Natural killer cell treated with Interleukin-12 subunit alpha and Interleukin-12 subunit beta and Interleukin-15 and Interleukin-18, amount 100 ng/mL, for 72 hours (primary cell): ENCODE results near the gene UNKL. TPM values are rescaled to one million over a fixed set of nuclear protein-coding genes. Genes with fewer than 3 reads are reported as not detected.
A peak's percentile ranks its signal among the peaks of the same experiment; 100 is the strongest.
"Not testable (repeated sequence)": the region's sequence is repeated elsewhere in the genome, so short reads cannot be mapped to it uniquely, and the experiment has no call there.

Experiments
- ATAC-seq, 2 donors: fragments of 150-1000 bp; cut with Tn5 transposase in 1 of 2; sonication (Bioruptor Pico), chemical (Tn5 transposase) in 1 of 2; 2 replicates each; pipeline ENCODE4 v1.10.0; 2021
- DNase-seq: peaks from one replicate; pipeline ENCODE4 v3.0.0; 2022; ENCODE audit warnings: low spot score
- H3K27ac Mint-ChIP-seq, 2 donors: 1 replicate in 1 of 2; 2 replicates in 1 of 2; pipeline ENCODE4 v1.8.0; 2022; ENCODE audit warnings: mixed read lengths in 2 of 2, mild to moderate bottlenecking in 1 of 2, moderate library complexity in 1 of 2
- H3K27me3 Mint-ChIP-seq, 2 donors: 1 replicate in 1 of 2; 2 replicates in 1 of 2; pipeline ENCODE4 v1.8.0; 2022; ENCODE audit warnings: mixed read lengths in 2 of 2
- H3K36me3 Mint-ChIP-seq: one replicate; pipeline ENCODE4 v1.8.0; 2022; ENCODE audit warnings: mixed read lengths
- H3K4me1 Mint-ChIP-seq, 2 donors: 1 replicate in 1 of 2; 2 replicates in 1 of 2; pipeline ENCODE4 v1.8.0; 2022; ENCODE audit warnings: low read depth in 2 of 2, mixed read lengths in 2 of 2, mild to moderate bottlenecking in 1 of 2
- H3K4me3 Mint-ChIP-seq: one replicate; pipeline ENCODE4 v1.8.0; 2022; ENCODE audit warnings: mixed read lengths
- H3K9me3 Mint-ChIP-seq: 2 replicates; pipeline ENCODE4 v1.8.0; 2022; ENCODE audit warnings: mixed read lengths
- total RNA-seq, 2 donors: library from RNA; stranded (reverse); gene quantifications; one replicate each; pipeline ENCODE4 v1.2.3, GENCODE V29; 2022

The UNKL gene
- total RNA-seq, 2 donors from 2014 or later, result 25.4 to 72.1 TPM

DNA sequence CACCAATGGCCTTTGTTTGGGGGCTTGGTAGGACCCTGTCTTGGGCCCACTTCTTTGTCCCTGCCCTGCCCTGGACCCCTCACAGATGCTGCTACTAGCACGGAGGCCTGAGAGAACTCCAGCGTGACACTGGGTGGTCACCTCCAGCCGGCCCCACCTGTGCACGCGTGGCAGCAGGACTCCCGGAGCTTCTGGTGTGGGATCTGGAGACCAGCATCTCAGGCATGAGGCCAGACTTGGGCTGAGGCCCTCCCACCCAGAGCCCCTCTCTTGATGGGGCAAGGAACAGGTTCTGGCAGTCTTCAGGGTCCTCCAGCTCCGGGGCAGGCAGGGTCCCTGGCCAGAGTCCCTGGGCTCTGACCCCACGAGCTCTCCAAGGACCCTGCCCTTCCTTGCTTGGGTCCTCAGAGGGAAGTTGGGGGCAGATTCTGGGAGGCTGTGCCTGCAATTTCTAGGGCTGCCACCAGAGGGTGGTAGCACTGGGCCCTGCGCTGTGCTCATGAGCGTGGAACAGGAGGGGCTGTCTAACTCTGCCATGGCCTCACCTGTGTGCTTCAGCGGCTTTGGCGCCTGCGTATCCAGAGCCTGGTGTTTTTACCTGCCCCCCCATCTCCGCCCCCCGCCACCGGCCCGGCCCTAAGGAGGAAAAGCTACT, 84.1 kb downstream of the UNKL start:
- H3K27ac Mint-ChIP-seq, result no peak overlapping the region
- H3K9me3 Mint-ChIP-seq, result no peaks in the 10 kb centered on the region
- H3K4me1 Mint-ChIP-seq, result peaks cover 0 to 12% of the 10 kb centered on the region in 2 donors
- no peak for ATAC-seq
- no peaks in the 10 kb centered on the region for H3K36me3 Mint-ChIP-seq
- DNase-seq, result no peak
- H3K27me3 Mint-ChIP-seq, result peaks cover 0 to 2% of the 10 kb centered on the region in 2 donors
- no peak overlapping the region for H3K4me3 Mint-ChIP-seq

DNA sequence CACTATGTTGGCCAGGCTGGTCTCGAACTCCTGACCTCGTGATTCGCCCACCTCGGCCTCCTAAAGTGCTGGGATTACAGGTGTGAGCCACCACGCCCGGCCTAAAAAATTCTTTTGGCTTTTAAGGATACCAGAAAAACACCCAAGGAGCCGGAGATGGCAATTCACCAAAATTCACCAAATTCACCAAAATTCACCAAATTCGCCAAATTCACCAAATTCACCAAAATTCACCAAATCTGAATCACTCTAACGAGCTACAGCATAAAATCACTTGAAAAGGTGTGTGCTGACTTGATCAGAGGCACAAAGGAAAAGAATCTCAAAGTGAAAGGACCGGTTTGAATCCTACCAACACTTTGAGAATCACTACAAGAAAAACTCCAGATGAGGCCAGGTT, 85.5 kb downstream of the UNKL start:
- H3K9me3 Mint-ChIP-seq, H3K27me3 Mint-ChIP-seq, H3K4me3 Mint-ChIP-seq, DNase-seq, H3K27ac Mint-ChIP-seq, H3K36me3 Mint-ChIP-seq, ATAC-seq: not testable (repeated sequence)
- peaks cover 0 to 12% of the 10 kb centered on the region in 2 donors for H3K4me1 Mint-ChIP-seq

DNA sequence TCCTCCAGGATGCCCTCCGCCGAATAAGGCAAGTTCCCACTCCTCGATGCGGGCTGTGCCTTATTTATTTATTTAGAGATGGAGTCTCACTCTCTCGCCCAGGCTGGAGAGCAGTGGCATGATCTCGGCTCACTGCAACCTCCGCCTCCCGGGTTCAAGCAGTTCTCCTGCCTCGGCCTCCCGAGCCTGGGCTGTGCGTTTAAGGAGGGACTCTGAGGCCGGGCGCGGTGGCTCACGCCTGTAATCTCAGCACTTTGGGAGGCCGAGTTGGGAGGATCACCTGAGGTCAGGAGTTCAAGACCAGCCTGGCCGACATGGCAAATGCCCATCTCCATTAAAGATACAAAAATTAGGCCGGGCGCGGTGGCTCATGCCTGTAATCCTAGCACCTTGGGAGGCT, 86.4 kb downstream of the UNKL start:
- H3K9me3 Mint-ChIP-seq, H3K27me3 Mint-ChIP-seq, DNase-seq, H3K27ac Mint-ChIP-seq, ATAC-seq, H3K4me3 Mint-ChIP-seq, H3K36me3 Mint-ChIP-seq: not testable (repeated sequence)
- peaks cover 0 to 12% of the 10 kb centered on the region in 2 donors for H3K4me1 Mint-ChIP-seq

DNA sequence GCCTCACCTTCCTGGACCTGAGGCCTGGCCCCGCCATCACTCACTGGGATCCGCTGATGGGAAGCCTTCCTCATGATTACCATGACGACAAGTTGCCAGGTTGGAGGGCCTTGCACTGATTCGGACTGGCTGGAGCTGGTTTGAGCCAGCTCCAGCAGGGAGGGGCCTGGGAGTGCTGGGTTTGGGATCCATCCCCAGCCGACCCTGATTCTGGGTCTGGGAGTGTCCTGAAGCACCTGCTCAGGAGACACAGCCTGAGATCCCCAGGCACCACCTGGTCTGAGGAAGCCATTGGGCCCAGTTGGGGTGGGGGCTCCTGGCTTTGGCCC, 86.9 kb downstream of the UNKL start:
- Mint-ChIP-seq H3K4me1 (peaks cover 0 to 10% of the 10 kb centered on the region in 2 donors), H3K4me3 (no peak overlapping the region), H3K36me3 (no peaks in the 10 kb centered on the region), H3K9me3 (no peaks in the 10 kb centered on the region), H3K27me3 (no peaks in the 10 kb centered on the region), H3K27ac (no peak overlapping the region)
- no peak for ATAC-seq
- DNase-seq, result no peak

DNA sequence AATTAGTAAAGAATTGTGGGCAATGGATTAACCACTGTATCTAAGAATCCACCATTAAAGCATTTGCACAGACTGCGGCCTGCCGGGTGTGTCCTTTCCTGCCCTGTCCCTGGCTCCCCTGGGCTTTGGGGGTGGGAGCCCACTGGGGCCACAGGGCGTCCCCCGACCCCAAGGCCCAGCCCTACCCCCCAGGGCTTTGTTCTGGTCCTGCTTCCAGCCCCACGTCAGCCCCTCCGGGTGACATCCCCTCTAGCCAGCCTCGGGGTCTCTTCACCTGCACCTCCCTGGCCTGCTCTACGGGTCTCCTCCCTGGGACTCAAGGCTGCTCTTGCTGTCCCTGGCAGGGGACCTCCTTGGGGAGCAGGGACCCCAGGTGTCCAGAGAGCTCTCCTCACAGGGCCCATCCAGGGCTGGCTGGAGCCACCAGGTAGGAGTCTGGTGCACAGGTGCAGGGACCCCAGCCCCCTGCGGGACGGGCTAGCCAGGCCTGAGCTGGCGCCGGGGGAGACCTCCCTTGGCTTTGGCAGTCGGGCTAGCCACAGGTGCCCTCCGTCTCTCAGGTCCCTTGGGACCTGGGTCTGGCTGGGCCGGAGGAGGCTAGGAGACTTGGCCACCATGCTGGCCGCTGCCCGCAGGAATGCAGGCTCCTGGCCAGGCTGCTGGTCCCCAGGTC, 87.4 kb downstream of the UNKL start:
- H3K4me3 Mint-ChIP-seq, result no peak overlapping the region
- DNase-seq (no peak), ATAC-seq (peak; percentile 2 to 7)
- H3K9me3 Mint-ChIP-seq, result no peaks in the 10 kb centered on the region
- H3K4me1 Mint-ChIP-seq, result peaks cover 0 to 6% of the 10 kb centered on the region in 2 donors
- H3K36me3 Mint-ChIP-seq, result no peaks in the 10 kb centered on the region
- no peaks in the 10 kb centered on the region for H3K27me3 Mint-ChIP-seq
- H3K27ac Mint-ChIP-seq, result no peak overlapping the region

DNA sequence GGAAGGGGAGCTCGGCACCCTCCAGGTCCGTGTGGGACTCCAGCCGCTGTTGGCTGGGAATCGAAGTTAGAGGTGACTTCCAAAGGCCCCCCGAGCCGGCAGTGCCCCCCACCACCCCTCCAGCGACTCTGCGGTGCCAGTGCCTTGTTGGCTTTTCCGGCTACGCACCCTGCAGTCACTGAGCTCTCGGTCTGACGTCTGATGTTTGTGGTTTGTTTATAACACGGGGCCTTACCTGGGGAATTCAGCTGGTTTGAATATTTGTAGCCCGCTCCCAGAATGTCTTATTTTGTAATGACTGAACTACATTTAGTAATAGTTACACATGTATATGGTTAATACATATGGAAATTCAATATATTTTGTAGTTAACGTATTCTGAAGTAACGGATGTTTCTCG, 88.1 kb downstream of the UNKL start:
- ATAC-seq, result no peak
- peaks cover 0 to 6% of the 10 kb centered on the region in 2 donors for H3K4me1 Mint-ChIP-seq

DNA sequence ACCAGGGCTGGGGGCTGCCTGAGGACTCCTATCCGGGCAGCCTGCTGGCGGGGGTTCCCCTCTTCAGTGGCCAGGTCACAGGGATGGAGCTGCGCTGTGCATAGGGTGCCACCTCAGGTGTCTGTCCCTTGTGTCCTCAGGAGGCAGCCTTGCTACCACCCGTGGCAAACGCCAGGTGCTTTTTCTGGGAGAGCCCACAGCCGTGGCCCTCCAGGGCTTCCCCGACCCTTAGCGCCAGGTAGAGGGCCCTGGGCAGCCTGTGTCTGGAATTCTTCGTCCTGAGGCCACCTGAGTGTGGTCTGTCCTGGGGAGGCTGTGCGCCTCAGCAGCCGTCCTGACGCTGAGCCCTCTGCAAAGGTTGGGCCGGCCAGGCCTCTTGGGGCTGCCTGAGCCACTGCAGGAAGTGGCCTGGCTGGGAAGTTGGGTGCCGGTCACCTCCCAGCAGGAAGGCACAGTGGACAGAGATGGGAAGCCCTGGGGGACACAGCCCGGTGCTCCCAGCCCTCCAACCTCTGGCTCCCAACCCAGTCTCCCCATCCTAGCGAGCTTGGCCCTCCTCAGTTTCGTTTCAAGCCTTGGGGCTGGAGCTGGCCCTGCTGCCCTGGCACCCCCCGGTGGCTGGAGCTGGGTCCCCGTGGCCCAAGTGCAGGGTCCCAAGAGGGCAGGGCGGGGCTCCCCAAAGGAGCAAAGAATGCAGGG, 88.7 kb downstream of the UNKL start:
- Mint-ChIP-seq H3K4me1 (peaks cover 0 to 3% of the 10 kb centered on the region in 2 donors), H3K36me3 (no peaks in the 10 kb centered on the region), H3K27ac (no peak overlapping the region), H3K9me3 (no peaks in the 10 kb centered on the region), H3K4me3 (no peak overlapping the region), H3K27me3 (no peaks in the 10 kb centered on the region)
- peak; percentile 40 to 42 for ATAC-seq
- DNase-seq, result no peak

More for the DNA sequence above, 88.1 kb downstream of the UNKL start:
- no peaks in the 10 kb centered on the region for H3K36me3 Mint-ChIP-seq
- H3K27me3 Mint-ChIP-seq, result no peaks in the 10 kb centered on the region
- H3K9me3 Mint-ChIP-seq, result no peaks in the 10 kb centered on the region
- no peak overlapping the region for H3K4me3 Mint-ChIP-seq
- H3K27ac Mint-ChIP-seq, result no peak overlapping the region
- DNase-seq, result no peak

DNA sequence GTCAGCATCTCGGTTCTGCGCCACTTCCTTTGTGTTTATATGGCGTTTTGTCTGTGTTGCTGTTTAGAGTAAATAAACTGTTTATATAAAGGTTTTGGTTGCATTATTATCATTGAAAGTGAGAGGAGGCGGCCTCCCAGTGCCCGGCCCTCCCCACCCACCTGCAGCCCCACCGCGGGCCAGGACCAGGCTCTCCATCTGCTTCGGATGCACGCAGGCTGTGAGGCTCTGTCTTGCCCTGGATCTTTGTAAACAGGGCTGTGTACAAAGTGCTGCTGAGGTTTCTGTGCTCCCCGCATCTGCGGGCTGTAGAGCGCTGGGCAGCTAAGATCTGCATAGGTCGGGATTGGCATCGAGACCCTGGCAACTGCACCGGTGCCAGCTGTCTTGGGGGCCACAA, 89.2 kb downstream of the UNKL start:
- no peak for DNase-seq
- no peak overlapping the region for H3K27ac Mint-ChIP-seq
- H3K36me3 Mint-ChIP-seq, result no peaks in the 10 kb centered on the region
- no peaks in the 10 kb centered on the region for H3K9me3 Mint-ChIP-seq
- H3K27me3 Mint-ChIP-seq, result no peaks in the 10 kb centered on the region
- H3K4me3 Mint-ChIP-seq, result no peak overlapping the region
- no peak for ATAC-seq
- H3K4me1 Mint-ChIP-seq, result peaks cover 0 to 3% of the 10 kb centered on the region in 2 donors

DNA sequence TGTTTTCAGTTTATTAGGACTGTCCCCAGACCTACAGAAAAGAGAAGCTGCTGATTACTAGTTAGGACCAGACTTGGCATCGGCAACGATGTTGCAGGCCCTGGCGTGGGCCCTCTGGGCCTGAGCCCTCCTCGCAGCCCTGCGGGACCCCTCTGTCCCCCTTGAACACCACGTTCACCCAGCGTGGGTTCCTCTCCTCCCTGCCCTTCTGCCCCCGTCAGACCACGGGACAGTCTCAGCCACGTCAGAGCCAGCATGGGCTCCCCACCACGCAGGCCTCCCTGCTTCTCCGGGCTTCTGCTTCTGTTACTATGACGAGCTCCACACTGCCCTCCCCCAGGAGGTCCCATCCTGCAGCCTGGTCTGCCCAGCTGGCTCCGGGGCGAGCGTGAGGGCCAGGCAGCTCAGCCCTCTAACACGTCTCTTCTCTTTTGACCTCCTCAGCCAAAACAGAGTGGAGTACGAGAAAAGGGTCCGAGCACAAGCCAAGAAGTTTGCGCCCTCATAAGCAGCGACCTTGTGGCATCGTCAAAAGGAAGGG, 90.1 kb downstream of the UNKL start:
- no peak overlapping the region for H3K4me3 Mint-ChIP-seq
- H3K9me3 Mint-ChIP-seq, result no peaks in the 10 kb centered on the region
- ATAC-seq (no peak), DNase-seq (no peak)
- H3K27me3 Mint-ChIP-seq, result no peaks in the 10 kb centered on the region
- H3K4me1 Mint-ChIP-seq, result peaks cover 0 to 3% of the 10 kb centered on the region in 2 donors
- no peak overlapping the region for H3K27ac Mint-ChIP-seq
- no peaks in the 10 kb centered on the region for H3K36me3 Mint-ChIP-seq

DNA sequence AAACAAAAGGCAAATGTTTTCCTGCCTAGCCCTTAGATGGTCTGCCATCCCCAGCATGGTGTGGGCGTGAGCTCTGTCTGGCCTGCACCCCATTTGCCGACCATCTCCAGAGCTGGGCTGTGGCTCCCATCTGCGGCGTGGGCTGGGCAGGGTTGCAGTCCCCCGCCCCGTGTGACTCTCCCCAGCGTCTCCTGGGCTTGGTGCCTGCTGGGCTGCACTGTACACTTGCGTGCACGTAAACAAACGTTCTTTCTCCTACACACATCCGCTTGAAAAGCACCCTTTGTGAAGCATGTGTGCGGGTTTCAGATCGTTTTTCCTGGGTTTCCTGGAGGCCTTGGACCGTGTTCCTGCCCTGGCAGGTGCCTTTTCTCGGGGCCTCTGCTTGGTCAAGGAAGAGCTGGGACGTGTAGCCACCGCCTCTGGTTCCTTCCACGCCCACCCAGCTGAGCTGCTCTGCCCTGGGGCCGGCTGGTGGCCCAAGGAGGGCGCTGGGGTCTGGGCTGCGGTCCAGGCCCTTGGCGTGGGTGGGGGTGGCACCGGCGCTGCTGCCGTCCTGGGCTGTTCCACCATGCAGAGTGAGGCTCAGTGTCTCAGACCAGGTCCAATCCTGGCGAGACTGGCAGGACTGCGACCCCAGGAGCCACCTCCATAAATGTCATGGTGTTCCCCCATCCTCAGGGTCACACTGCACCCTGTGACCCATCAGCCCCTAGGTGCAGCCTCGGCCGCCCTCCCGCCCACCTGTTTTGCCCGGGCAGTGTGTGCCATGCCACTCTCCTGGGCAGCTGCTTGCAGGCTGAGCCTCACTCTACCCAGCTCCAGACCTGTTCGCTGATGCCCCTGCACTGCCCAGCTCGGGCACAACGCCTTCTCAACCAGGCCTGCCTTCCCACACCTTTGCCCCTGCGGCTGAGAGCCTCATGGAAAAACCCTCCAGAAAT, 90.9 kb downstream of the UNKL start:
- ATAC-seq, result no peak
- H3K36me3 Mint-ChIP-seq, result peaks cover under 1% of the 10 kb centered on the region
- no peak overlapping the region for H3K27ac Mint-ChIP-seq
- H3K4me3 Mint-ChIP-seq, result no peak overlapping the region
- H3K9me3 Mint-ChIP-seq, result no peaks in the 10 kb centered on the region
- DNase-seq, result no peak
- H3K4me1 Mint-ChIP-seq, result peaks cover 0 to 3% of the 10 kb centered on the region in 2 donors
- no peaks in the 10 kb centered on the region for H3K27me3 Mint-ChIP-seq

DNA sequence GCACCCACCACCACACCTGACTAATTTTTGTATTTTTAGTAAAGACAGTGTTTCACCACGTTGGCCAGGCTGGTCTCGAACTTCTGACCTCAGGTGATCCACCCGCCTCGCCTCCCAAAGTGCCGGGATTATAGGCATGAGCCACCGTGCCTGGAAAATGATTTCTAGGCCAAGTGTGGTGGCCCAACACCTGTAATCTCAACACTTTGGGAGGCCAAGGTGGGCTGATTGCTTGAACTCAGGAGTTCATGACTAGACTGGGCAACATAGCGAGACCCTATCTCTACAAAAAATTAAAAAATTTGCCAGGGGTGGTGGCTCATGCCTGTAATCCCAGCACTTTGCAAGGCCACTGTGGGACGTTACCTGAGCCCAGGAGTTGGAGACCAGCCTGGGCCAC, 92.1 kb downstream of the UNKL start:
- H3K4me1 Mint-ChIP-seq, result peaks cover 0 to 7% of the 10 kb centered on the region in 2 donors
- no peaks in the 10 kb centered on the region for H3K27me3 Mint-ChIP-seq
- no peak overlapping the region for H3K27ac Mint-ChIP-seq
- no peak overlapping the region for H3K4me3 Mint-ChIP-seq
- H3K36me3 Mint-ChIP-seq, result peaks cover 6% of the 10 kb centered on the region
- H3K9me3 Mint-ChIP-seq, result no peaks in the 10 kb centered on the region
- ATAC-seq, result no peak
- DNase-seq, result no peak

DNA sequence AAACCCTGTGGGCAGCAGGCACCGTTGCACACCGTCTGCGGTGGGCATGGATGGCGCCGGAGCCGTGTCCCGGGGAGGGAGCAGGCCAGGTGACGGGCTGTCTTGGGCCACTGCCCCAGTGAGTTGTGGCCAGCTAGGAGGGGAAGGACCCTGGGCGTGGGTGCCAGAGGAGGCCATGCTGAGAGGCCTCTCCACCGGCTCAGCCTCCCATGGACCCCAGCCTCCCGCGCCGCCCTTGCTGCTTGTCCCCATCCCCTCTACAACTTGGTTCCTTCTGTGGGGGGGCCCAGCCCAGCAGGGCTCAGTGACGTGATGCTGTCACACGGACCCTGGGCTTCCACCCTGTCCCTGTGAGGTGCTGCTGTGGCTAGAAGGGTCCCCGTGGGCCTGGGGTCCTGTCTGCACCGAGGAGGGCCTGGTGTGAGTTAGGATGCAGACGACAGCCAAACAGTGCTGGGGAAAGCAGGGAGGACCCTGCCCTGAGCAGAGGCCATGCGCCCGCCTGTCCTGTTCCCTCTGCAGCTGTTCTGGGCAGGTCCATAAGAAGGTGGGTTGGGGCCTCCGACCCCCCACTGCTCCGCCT, 93.8 kb downstream of the UNKL start:
- no peaks in the 10 kb centered on the region for H3K9me3 Mint-ChIP-seq
- DNase-seq (no peak), ATAC-seq (peak in 1 of 2 donors; percentile 20)
- no peak overlapping the region for H3K4me3 Mint-ChIP-seq
- peaks cover 0 to 4% of the 10 kb centered on the region in 2 donors for H3K4me1 Mint-ChIP-seq
- no peak overlapping the region for H3K27ac Mint-ChIP-seq
- H3K36me3 Mint-ChIP-seq, result peaks cover 6% of the 10 kb centered on the region
- H3K27me3 Mint-ChIP-seq, result no peaks in the 10 kb centered on the region

DNA sequence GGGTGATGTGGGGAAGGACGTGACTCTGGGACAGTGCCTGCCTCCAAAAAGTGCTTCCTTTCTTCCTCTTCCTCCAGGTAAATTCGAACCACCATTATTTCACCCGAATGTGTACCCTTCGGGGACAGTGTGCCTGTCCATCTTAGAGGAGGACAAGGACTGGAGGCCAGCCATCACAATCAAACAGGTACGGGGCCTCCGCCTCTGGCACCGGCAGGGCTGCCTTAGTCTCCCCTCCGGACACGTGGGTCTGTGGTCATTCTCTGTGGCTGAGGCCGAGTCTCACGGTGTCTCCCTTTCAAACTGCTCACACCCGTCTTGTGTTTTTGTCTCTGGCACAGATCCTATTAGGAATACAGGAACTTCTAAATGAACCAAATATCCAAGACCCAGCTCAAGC, 94.4 kb downstream of the UNKL start:
- Mint-ChIP-seq H3K27ac (no peak overlapping the region), H3K9me3 (no peaks in the 10 kb centered on the region), H3K4me1 (peaks cover 0 to 4% of the 10 kb centered on the region in 2 donors), H3K4me3 (no peak overlapping the region), H3K27me3 (no peaks in the 10 kb centered on the region), H3K36me3 (peaks cover 6% of the 10 kb centered on the region)
- DNase-seq, result no peak
- no peak for ATAC-seq
